ENCODE results near the gene GALK1.

GALK1 gene

DNA sequence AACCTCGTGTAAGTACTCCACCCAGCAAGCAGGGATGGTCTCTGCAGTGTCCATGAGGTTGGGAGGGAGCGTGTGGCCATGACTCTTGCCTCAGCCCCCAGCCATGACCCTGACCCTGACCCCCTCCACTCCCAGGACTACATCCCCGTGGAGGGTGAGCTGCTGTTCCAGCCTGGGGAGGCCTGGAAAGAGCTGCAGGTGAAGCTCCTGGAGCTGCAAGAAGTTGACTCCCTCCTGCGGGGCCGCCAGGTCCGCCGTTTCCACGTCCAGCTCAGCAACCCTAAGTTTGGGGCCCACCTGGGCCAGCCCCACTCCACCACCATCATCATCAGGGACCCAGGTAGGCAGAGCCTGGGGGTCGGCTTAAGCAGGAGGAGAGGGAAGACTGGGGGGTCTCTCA lies 16.3 kb downstream of the GALK1 start:
- DNase-seq, result no peak

DNA sequence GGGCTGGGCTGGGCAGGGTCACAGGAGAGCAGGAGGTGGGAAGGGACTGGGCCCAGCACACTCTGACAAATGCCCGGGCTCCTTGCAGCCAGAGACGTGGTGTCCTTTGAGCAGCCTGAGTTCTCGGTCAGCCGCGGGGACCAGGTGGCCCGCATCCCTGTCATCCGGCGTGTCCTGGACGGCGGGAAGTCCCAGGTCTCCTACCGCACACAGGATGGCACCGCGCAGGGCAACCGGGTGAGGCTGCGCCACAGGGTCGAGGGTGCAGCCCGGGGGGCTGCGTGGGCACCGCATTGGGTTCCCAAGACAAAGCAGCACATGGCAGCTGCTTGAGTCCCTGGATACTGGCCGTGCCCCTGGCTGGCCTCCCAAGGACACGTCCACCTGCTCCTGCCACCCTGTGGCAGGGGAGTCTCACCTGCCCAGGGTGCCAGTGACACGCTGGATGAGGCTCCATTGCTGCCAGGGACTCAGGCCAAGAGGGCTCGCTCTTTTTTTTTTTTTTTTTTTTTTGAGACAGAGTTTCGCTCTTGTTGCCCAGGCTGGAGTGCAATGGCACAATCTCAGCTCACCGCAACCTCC lies 21.3 kb downstream of the GALK1 start:
- no peak for DNase-seq

DNA sequence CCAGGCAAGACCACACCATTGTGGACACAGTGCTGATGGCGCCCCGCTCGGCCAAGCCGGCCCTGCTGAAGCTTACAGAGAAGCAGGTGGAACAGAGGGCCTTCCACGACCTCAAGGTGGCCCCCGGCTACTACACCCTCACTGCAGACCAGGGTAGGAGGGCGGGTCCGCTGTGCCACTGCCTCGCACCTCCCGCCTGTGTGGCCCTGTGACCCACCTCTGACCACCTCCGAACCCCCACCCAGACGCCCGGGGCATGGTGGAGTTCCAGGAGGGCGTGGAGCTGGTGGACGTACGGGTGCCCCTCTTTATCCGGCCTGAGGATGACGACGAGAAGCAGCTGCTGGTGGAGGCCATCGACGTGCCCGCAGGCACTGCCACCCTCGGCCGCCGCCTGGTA lies 22.7 kb downstream of the GALK1 start:
- no peak for DNase-seq

DNA sequence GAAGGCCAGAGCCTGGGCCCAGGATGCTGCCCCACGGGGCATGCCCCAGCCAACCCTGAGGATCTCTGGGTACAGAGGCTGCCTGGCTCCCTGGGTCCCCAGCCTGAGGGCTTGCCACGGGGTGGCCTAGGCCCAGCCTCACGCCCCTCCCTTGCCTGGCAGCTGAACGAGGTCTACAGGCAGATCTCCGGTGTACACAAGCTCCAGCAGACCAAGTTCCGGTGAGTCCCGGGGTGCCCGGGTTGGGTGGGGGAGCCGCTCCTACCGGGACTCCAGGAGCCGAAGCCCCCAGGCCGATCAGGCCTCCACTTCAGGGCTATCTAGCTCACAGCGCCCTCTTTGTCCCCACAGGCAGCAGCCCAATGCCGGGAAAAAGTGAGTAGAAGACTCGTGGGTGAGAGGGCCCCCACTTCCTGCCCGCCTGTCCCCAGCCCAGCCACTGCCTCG lies 24.3 kb downstream of the GALK1 start:
- no peak for DNase-seq

DNA sequence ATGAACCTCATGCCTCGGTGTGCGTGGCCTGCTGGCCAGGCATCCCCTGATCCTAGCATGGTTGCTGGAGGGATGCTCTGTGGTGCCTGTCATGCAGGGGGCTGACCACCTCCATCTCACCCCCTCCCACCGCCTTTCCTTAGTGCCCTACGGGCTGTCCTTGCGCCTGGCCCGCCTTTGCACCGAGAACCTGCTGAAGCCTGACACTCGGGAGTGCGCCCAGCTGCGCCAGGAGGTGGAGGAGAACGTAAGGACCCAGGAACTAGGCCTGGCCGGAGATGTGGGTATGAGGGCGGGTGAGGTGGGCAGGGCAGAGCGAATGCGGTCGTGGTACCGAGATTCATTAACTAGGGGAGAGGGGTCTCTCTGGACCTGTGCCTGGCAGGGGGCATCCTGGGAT lies 24.8 kb downstream of the GALK1 start:
- DNase-seq, result no peak

DNA sequence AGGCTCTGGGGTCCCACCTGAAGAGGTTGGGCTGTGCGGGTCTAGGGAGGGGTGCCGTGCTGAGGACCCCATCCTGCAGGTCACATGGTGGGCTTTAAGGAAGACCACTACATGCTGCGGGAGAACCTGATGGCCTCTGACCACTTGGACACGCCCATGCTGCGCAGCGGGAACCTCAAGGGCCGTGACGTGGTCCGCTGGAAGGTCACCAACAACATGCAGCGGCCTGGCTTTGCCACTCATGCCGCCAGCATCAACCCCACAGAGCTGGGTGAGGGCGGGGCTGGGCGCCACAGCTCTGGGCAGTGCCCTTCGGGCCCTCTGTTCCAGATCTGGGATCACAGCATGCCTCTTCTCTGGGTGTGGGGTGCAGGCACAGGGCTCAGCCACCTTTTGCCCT lies 25.2 kb downstream of the GALK1 start:
- DNase-seq, result no peak

DNA sequence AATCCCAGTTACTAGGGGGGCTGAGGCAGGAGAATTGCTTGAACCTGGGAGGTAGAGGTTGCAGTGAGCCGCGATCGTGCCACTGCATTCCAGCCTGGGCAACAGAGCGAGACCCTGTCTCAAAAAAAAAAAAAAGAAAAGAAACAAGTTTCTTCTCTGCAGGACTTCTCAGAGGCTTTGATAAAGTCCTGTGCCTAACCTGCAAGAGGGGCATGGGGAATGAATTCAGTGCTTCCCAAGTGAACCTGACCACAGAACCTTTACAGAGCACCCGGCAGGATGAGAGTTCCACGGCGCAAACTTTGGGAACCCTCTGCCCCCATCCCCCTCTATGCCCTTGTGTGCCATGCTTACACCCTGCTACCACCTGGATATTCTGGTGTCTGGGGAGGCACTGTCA lies 25.8 kb downstream of the GALK1 start:
- no peak for DNase-seq

DNA sequence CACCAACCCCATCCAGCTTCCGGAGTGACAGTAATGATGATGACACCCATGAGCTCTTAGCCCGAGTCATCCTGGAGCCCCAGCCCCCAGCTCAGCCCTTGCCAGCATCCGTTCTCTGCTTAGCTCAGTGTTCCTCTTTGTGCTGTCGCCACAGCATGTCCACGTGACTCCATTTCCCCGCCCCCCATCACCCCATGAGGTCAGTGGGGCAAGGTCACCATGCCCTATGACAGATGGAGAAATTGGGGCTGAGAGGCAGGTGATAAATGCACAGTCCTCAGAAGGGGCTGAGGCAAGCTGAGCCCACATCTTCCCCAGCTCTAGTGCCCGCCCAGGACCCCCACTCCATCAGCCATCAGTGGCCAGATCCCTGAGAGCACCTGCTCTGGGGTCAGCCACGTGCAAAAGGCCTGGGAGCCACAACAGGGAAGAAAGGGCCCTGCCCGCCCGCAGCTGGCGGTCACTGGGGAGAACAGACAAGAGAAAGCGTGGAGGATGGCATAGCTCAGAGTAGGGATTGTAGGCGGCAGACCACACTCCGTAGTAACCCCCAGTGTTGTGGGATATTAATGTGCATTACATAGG lies 26.7 kb downstream of the GALK1 start:
- DNase-seq, result no peak

DNA sequence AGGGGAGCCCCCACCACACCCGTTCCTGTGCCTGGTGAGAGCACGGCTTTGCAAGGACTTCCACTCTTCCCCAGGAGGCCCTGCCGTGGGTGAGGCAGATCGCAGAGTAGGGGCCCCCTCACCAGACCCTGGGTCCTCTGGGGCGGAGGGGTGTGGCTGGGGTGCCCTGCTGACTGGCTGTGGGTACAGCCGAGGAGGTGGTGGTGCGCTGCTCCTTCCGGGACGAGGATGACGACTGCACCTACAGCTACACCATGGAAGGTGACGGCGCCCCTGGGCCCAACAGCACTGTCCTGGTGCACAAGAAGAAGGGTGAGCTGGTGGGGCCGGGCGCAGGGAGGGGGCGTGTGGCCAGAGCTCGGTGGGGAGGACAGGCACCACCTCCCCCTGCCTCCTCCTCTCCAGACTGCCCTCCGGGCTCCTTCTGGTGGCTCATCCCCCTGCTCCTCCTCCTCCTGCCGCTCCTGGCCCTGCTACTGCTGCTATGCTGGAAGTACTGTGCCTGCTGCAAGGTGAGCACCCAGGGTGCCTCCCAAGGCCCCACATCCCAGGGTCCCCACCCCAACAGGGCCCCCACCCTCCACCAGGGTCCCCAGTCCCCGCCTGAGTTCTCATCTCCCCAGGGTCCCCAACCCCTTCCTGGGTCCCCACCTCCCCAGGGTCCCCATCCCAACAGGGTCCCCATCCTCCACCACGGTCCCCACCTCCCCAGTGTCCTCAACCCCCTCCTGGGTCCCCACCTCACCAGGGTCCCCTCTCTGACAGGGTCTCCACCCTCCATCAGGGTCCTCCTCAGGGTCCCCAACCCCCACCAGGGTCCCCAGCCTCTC lies 27.6 kb downstream of the GALK1 start:
- DNase-seq, result no peak

DNA sequence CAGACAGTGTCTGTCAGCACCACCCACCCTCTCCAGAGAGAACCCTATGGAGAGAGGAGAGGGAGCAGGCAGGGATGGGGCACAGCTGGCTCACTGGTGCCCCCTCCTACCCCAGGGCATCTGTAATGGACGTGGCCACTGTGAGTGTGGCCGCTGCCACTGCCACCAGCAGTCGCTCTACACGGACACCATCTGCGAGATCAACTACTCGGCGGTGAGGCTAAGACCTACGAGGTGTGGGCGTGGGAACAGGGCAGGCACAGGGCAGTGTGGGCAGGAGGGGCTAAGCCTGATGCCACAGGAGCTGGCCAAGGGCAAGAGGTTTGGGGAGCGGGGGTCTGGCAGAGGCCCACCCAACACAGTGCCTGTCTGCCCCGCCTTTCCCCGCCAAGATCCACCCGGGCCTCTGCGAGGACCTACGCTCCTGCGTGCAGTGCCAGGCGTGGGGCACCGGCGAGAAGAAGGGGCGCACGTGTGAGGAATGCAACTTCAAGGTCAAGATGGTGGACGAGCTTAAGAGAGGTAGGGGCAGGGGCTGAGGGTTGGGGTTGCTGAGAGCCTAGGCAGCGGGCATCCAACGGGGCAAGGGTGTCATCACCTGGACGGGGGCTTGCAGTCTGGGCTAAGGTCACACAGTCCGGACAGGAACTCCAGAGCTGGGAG lies 28.7 kb downstream of the GALK1 start:
- DNase-seq, result no peak

DNA sequence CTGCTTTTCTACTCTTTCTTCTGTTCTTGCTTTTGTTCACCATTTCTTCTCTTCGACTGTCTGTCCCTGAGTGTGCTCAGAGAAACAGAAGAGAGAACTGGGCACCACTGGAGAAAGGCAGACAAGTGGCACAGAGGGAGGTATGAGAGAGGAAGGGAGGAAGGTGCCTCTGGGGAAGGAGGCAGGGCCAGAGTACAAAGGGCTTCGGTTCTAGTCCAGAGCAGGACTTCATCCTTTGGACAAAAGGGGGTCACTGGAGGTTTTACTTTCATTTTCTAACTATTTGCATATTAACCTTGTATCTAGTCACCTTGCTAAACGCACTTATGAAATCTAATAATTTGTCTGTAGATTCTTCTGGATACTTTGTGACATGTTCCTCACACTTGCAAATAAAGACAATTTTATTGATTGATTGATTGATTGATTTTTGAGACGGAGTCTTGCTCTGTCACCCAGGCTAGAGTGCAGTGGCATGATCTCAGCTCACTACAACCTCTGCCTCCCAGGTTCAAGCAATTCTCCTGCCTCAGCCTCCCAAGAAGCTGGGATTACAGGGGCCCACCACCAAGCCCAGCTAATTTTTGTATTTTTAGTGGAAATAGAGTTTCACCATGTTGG lies 30.2 kb downstream of the GALK1 start:
- DNase-seq, result no peak

DNA sequence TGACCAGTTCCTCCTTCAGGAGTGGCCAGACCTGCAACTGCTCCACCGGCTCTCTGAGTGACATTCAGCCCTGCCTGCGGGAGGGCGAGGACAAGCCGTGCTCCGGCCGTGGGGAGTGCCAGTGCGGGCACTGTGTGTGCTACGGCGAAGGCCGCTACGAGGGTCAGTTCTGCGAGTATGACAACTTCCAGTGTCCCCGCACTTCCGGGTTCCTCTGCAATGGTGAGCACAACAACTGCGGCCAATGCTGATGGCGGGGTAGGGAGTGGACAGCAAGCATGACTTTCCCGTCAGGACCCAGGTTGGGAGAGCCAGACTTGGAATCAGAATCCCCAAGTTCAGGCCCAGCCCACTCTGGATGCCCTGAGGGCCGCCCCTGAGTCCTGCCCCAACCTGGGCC lies 31.5 kb downstream of the GALK1 start:
- DNase-seq, result no peak

DNA sequence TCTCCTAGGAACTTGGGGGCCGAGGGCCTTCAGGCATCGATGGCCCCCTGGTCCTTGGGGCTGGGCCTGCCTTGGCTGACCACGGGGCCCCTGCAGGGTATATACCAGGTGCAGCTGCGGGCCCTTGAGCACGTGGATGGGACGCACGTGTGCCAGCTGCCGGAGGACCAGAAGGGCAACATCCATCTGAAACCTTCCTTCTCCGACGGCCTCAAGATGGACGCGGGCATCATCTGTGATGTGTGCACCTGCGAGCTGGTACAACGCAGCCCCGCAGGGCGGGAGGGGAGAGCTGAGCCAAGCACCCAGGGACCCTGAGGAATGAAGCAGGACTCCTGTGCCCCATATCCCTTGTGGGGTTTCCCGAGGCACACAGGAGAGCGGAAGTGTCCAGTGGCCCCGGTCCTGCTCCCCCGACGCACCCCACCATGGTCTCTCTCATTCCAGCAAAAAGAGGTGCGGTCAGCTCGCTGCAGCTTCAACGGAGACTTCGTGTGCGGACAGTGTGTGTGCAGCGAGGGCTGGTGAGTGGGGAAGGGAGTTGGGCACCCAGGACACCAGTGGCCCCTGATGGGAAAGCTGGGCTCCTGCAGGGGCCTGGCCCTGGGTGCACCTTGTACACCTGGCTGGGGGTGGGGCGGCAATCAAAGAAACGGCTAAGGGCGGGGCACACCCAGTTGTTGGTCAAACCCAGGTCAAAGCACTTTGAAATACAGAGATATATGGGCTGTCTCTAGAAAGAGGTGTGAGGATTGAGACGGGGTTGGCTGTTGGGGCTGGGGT lies 33.1 kb downstream of the GALK1 start:
- DNase-seq, result no peak

DNA sequence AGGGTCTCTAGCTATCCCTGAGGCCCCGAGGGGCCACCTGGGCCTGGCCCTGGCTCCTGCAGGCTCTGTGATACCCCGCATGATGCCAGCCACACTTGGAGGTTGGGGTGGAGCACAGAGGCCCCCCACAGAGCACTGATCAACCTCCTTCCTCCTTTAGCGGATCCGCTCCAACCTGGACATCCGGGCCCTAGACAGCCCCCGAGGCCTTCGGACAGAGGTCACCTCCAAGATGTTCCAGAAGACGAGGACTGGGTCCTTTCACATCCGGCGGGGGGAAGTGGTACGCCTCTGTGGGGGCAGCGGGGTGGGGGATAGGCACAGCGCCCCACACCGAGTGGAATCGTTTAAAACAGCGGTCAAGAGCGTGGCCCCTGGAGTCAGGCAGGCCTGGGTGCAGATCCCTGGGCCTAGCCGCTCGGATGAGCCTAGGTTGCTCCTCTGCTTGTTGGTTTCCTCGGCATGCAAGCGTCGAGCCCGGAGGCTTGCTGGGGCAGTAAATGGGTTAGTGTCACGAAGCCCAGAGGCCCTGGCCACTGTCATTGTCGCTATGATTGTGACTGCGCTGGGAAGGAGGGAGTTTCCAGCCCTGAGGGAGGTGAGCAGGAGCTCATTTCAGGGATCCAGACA lies 33.8 kb downstream of the GALK1 start:
- no peak for DNase-seq

DNA sequence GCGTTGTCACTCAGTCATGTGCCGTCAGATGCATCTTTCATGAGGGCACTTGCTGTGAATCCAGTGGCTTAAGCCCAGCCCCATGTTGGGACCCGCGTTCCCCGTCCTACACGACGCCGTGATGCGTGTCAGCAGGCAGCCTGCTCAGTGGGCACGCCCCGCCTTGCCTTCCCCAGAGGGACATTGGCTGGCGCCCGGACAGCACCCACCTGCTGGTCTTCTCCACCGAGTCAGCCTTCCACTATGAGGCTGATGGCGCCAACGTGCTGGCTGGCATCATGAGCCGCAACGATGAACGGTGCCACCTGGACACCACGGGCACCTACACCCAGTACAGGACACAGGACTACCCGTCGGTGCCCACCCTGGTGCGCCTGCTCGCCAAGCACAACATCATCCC lies 34.9 kb downstream of the GALK1 start:
- DNase-seq, result no peak

DNA sequence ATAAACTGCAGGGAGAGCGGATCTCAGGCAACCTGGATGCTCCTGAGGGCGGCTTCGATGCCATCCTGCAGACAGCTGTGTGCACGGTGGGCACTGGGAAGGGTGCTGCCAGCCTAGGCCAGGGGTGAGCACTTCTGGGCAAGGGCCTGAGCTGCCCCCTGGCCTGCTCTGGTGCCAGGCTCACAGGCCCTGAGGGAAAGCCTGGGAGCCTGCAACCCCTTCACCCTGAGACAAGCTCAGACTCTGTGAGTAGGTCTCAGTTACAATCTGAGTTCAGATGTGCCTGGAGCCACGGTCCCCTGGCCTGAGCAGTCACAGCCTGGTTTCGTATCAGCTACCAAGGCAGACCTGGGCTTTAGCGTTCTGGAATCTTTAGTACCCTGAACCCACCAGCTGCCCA lies 35.6 kb downstream of the GALK1 start:
- no peak for DNase-seq

DNA sequence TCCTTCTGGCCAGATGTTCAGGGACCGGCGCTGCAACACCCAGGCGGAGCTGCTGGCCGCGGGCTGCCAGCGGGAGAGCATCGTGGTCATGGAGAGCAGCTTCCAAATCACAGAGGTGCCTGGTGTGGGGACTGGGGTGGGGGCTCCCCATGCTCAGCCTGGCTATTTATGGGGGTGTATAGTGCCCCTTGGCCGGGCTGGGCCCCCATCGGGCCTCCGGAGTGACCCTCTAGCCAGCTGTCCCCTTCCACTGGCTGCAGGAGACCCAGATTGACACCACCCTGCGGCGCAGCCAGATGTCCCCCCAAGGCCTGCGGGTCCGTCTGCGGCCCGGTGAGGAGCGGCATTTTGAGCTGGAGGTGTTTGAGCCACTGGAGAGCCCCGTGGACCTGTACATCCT lies 37.6 kb downstream of the GALK1 start:
- DNase-seq, result no peak

DNA sequence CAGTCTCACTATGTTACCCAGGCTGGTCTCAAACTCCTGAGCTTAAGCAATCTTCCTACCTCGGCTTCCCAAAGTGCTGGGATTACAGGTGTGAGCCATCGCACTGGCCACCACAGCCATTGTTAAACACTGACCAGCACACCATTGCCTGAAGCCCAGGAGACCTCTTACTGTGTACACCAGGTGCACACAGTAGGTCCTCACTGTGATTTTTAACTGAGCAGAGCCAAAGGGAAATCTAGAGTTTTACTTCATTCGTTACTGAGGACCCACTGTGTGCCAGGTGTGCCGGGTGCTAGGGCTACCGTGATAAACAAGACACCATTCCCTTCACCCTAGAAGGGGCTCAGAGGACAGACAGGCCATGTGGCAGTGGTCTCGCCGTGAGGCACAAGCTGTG lies 39.5 kb downstream of the GALK1 start:
- DNase-seq, result no peak

DNA sequence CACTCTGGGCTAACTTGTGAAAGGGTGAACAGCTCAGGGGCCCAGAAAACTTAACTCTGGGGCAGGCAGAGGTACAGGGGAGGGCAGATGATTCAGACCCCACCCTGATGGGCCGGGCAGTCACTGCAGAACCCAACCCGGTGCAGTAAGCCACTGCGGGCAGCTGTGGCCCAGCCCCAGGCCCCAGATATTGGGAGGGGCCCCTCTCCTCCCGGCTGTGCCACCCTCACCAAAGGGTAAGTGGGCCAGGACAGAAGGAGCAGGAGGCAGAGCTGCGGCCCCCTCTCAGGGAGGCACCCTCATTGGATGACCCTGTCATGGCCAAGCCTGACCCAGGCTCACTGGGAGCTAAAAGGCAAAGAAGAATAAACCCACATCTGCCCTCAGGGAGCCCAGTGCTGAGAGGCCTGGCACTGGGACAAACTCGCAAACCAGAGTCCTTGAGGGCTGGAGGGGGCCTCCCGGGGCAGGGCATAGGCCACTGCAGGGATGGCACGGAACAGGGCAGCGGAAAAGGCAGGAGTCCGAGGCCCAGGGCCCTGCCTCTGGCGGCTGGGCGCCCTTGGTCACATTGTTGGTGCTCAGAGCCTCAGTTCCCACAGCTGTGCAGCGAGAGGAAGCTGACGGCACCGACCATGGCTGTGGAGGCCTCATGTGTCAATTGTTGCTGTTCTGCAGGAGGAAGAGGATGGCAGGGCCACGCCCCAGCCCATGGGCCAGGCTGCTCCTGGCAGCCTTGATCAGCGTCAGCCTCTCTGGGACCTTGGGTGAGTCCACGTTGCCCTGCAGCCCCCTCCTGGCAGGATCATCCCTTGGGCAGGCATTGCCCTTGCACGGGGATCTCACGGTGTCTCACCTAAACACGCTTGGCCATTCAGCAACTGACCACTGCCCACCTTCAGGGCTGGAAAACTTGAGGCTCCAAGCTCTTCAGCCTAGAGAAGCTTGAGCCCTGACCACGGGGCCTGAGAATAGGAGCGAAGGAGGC lies 40.7 kb downstream of the GALK1 start:
- no peak for DNase-seq

DNA sequence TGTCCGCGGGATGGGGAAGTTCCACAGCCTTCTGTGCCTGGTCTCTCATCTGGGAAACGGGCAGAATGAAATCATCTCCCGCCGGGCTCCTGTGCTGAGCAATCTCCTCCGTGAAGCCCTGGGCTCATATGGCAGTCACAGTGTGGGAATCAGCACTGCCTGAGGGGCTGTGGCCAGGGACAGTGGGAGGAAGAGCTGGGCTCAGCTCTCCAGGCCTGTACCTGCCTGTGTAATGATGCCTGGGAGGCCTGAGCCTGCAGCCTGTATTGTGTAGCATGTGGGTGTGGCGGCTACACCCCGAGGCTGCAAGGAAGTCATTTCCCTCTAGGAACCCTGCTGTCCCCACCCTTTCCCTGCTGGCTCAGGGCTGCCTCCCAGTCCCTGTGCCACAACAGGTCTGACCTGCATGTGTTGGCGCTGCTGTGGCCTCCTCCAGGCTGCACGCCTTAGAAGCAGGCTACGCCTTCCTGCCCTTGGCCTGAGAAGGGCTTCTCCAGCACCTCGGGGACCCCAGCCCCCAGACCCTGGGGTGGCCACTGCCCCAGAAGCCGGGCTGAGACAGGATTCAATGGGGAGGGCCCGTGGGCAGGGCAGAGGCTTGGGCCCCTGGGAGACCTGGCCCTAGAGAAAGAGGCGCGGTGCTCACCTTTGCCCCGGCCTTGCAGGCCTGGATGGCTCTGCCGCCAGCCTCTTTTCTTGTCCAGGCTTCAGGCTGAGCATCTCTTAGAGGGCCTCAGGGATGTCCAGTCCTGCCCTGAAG lies 41.6 kb downstream of the GALK1 start:
- no peak for DNase-seq
